ENCODE data around the gene PSMD1. TPM values are rescaled to one million over a fixed set of nuclear protein-coding genes. Genes with fewer than 3 reads are reported as not detected.
A peak's percentile ranks its signal among the peaks of the same experiment; 100 is the strongest.

Gene PSMD1
- total RNA-seq, 2 donors from 2014 or later: 47.1 to 73.1 TPM

- H3K27me3 ChIP-seq (replicated peaks; ENCODE audit: insufficient read depth): no peaks in the 10 kb centered on the region
- H3K36me3 ChIP-seq: no peaks in the 10 kb centered on the region
- WGBS: under 1% methylated on average over 78 of the region's 104 CpGs
- intact Hi-C loops (cut with DNase I): no loop called here
- H3K27ac ChIP-seq: no peak overlapping the region
- TF ChIP-seq, protein P1, sequence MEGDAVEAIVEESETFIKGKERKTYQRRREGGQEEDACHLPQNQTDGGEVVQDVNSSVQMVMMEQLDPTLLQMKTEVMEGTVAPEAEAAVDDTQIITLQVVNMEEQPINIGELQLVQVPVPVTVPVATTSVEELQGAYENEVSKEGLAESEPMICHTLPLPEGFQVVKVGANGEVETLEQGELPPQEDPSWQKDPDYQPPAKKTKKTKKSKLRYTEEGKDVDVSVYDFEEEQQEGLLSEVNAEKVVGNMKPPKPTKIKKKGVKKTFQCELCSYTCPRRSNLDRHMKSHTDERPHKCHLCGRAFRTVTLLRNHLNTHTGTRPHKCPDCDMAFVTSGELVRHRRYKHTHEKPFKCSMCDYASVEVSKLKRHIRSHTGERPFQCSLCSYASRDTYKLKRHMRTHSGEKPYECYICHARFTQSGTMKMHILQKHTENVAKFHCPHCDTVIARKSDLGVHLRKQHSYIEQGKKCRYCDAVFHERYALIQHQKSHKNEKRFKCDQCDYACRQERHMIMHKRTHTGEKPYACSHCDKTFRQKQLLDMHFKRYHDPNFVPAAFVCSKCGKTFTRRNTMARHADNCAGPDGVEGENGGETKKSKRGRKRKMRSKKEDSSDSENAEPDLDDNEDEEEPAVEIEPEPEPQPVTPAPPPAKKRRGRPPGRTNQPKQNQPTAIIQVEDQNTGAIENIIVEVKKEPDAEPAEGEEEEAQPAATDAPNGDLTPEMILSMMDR (IDR thresholded peaks at IDR 0.05): no peak
- no peak for TF ChIP-seq POLR2A (IDR thresholded peaks at IDR 0.05)
- no peak for TF ChIP-seq POLR2AphosphoS5 (IDR thresholded peaks at IDR 0.05)
- no peaks in the 10 kb centered on the region for H3K4me1 ChIP-seq (replicated peaks)
- peak; percentile 19 for DNase-seq (ENCODE audit: low spot score)
- peak overlapping the region; percentile 25 to 37 for H3K4me3 ChIP-seq
- no peaks in the 10 kb centered on the region for H3K9me3 ChIP-seq
Measured at GRCh38 chr2:231037731-231038482, 18.8 kb upstream of the PSMD1 start.

GRCh38 chr2:231038483-231039293 lies 18.0 kb upstream of the PSMD1 start:
- peak overlapping the region; percentile 25 to 37 for H3K4me3 ChIP-seq
- TF ChIP-seq, protein P1 (IDR thresholded peaks at IDR 0.05): no peak
- no peaks in the 10 kb centered on the region for H3K27me3 ChIP-seq (replicated peaks; ENCODE audit: insufficient read depth)
- WGBS: 26% methylated on average over 21 of the region's 21 CpGs
- intact Hi-C loops (cut with DNase I): no loop called here
- H3K9me3 ChIP-seq: no peaks in the 10 kb centered on the region
- no peak overlapping the region for H3K27ac ChIP-seq
- no peak for DNase-seq (ENCODE audit: low spot score)
- H3K4me1 ChIP-seq (replicated peaks): no peaks in the 10 kb centered on the region
- H3K36me3 ChIP-seq: no peaks in the 10 kb centered on the region

GRCh38 chr2:231039294-231039664 lies 17.4 kb upstream of the PSMD1 start:
- 77% methylated on average over 6 of the region's 6 CpGs for WGBS
- TF ChIP-seq POLR2A (IDR thresholded peaks at IDR 0.05) (no peak), POLR2AphosphoS5 (IDR thresholded peaks at IDR 0.05) (no peak)
- TF ChIP-seq, protein P1 (IDR thresholded peaks at IDR 0.05): no peak
- intact Hi-C loops (cut with DNase I): no loop called here
- Histone ChIP-seq H3K36me3 (no peaks in the 10 kb centered on the region), H3K9me3 (no peaks in the 10 kb centered on the region), H3K27ac (no peak overlapping the region), H3K4me3 (no peak overlapping the region), H3K27me3 (replicated peaks; ENCODE audit: insufficient read depth) (no peaks in the 10 kb centered on the region), H3K4me1 (replicated peaks) (no peaks in the 10 kb centered on the region)
- no peak for DNase-seq (ENCODE audit: low spot score)

GRCh38 chr2:231039821-231040364 lies 16.8 kb upstream of the PSMD1 start:
- Histone ChIP-seq H3K27me3 (replicated peaks; ENCODE audit: insufficient read depth) (no peaks in the 10 kb centered on the region), H3K4me1 (replicated peaks) (no peaks in the 10 kb centered on the region), H3K36me3 (no peaks in the 10 kb centered on the region), H3K4me3 (no peak overlapping the region), H3K9me3 (no peaks in the 10 kb centered on the region), H3K27ac (no peak overlapping the region)
- 86% methylated on average over 8 of the region's 8 CpGs for WGBS
- TF ChIP-seq POLR2A (IDR thresholded peaks at IDR 0.05) (no peak), POLR2AphosphoS5 (IDR thresholded peaks at IDR 0.05) (no peak)
- TF ChIP-seq, protein P1 (IDR thresholded peaks at IDR 0.05): no peak
- intact Hi-C loops (cut with DNase I): no loop called here
- DNase-seq (ENCODE audit: low spot score): no peak

Data from prostate gland (tissue), 2 donors.